K562 (cell line): Measurements from ENCODE around the gene ZNF451. TPM values are rescaled to one million over a fixed set of nuclear protein-coding genes. Genes with fewer than 3 reads are reported as not detected.

ENCODE experiments used
- BCOR ChIP-seq: fragments of 450-650 bp; IDR thresholded peaks from 2 replicates; pipeline ENCODE4 v1.6.1; 2016
- BRD4 ChIP-seq: fragments of 200-600 bp; sonication (generic); IDR thresholded peaks from 2 replicates; pipeline ENCODE4 v1.6.1; 2017; ENCODE audit warnings: inconsistent platforms
- CBFA2T3 ChIP-seq: fragments of 450-650 bp; IDR thresholded peaks from 2 replicates; pipeline ENCODE4 v1.6.1; 2017
- HDAC6 ChIP-seq: IDR thresholded peaks from 2 replicates; pipeline ENCODE4 v1.6.1; 2012; ENCODE audit warnings: low read depth, mild to moderate bottlenecking, control low read depth, inconsistent platforms, low read length, moderate library complexity
- HINFP ChIP-seq: fragments of 450-650 bp; conservative IDR thresholded peaks from 2 replicates; pipeline ENCODE4 v1.6.1; 2016; ENCODE audit warnings: missing genetic modification characterization, low read depth, mild to moderate bottlenecking, control low read depth, missing compliant biosample characterization
- MBD2 ChIP-seq: sonication (generic); IDR thresholded peaks from 2 replicates; pipeline ENCODE4 v1.6.1; 2016; ENCODE audit warnings: low read depth, borderline replicate concordance
- MIER1 ChIP-seq: fragments of 450-650 bp; IDR thresholded peaks from 2 replicates; pipeline ENCODE4 v1.6.1; 2016; ENCODE audit warnings: antibody characterized with exemption, mild to moderate bottlenecking, low read depth
- NONO ChIP-seq, 2 experiments: fragments of 200-400 bp in 1 of 2; fragments of 450-650 bp in 1 of 2; formaldehyde crosslinking in 1 of 2; IDR thresholded peaks; 2 replicates each; pipeline ENCODE4 v1.6.1; 2017; ENCODE audit warnings: low read depth in 2 of 2, mild to moderate bottlenecking in 2 of 2, moderate library complexity in 2 of 2, low read length in 1 of 2
- RAD51 ChIP-seq: fragments of 450-650 bp; IDR thresholded peaks from 2 replicates; pipeline ENCODE4 v1.7.1; 2016; ENCODE audit warnings: low read depth, mild to moderate bottlenecking, borderline replicate concordance
- SRF ChIP-seq, 2 experiments: fragments of 250-450, 450-650 bp in 1 of 2; sonication (Bioruptor Pico) in 1 of 2; sonication (generic) in 1 of 2; formaldehyde crosslinking; IDR thresholded peaks; 2 replicates each; pipeline versions ENCODE4 v1.5.0 to v1.5.1; 2020 to 2022; ENCODE audit warnings: mild to moderate bottlenecking in 1 of 2, missing genetic modification reagents in 1 of 2
- STAT5B ChIP-seq: fragments of 250-450 bp; sonication (Bioruptor Pico); IDR thresholded peaks from 2 replicates; pipeline ENCODE4 v1.8.0; 2021; ENCODE audit warnings: mild to moderate bottlenecking, inconsistent platforms
- TOE1 ChIP-seq, 2 experiments: fragments of 450-650 bp in 1 of 2; sonication (generic) in 1 of 2; formaldehyde crosslinking in 1 of 2; IDR thresholded peaks; 2 replicates each; pipeline versions ENCODE4 v1.7.1 to v1.8.0; 2016 to 2022; ENCODE audit warnings: borderline replicate concordance in 2 of 2, mild to moderate bottlenecking in 2 of 2, antibody characterized with exemption in 1 of 2, inconsistent platforms in 1 of 2, low read depth in 1 of 2, missing genetic modification reagents in 1 of 2, moderate library complexity in 1 of 2
- ZNF324 ChIP-seq: fragments of 250-450 bp; sonication (Bioruptor Pico); IDR thresholded peaks from 2 replicates; pipeline ENCODE4 v1.4.0; 2020; ENCODE audit warnings: mild to moderate bottlenecking
- ZNF75A ChIP-seq: fragments of 450-650 bp; formaldehyde crosslinking; IDR thresholded peaks from 2 replicates; pipeline ENCODE4 v1.4.0; 2020; ENCODE audit warnings: mild to moderate bottlenecking
- ZSCAN32 ChIP-seq: fragments of 450-650 bp; formaldehyde crosslinking; IDR thresholded peaks from 2 replicates; pipeline ENCODE4 v1.4.0; 2020; ENCODE audit warnings: mild to moderate bottlenecking, moderate library complexity
- polyA plus RNA-seq, 8 experiments: library from polyadenylated mRNA; depleted of rRNA in 4 of 8; stranded (reverse) in 5 of 8; unstranded in 3 of 8; fragments of >200 nt; fragmentation: Nextera tagmentation in 2 of 8; fragmentation: Illumina TruSeq in 1 of 8; extraction: Ambion mirVana in 2 of 8; extraction: Trizol in 1 of 8; gene quantifications; 2 replicates each; pipeline versions ENCODE4 v1.2.1 to v1.2.3, GENCODE V29; 2011 to 2014; ENCODE audit warnings: inconsistent platforms in 1 of 8, missing spikeins in 1 of 8
- total RNA-seq, 7 experiments: library from RNA; depleted of rRNA in 6 of 7; stranded (reverse); fragments of >200 nt in 6 of 7; fragmentation: Illumina TruSeq in 2 of 7; extraction: Trizol in 2 of 7; gene quantifications; 2 replicates each; pipeline versions ENCODE4 v1.2.1 to v1.2.3, GENCODE V29; 2011 to 2021; ENCODE audit warnings: low replicate concordance in 1 of 7
- TF ChIP-seq, protein P1 (sequence below): fragments of 250-450 bp; sonication (Bioruptor Pico); IDR thresholded peaks from 2 replicates; pipeline ENCODE4 v1.8.0; 2022; ENCODE audit warnings: moderate library complexity, mild to moderate bottlenecking, inconsistent platforms
- TF ChIP-seq, protein P2 (sequence below): sonication (generic); formaldehyde crosslinking; IDR thresholded peaks from 2 replicates; pipeline ENCODE4 v1.8.0; 2023; ENCODE audit warnings: mild to moderate bottlenecking, missing genetic modification reagents
- TF ChIP-seq, protein P3 (sequence below): fragments of 450-650 bp; IDR thresholded peaks from 2 replicates; pipeline ENCODE4 v1.6.1; 2018; ENCODE audit not compliant: partially characterized antibody

ZNF451 gene
- total and polyA plus RNA-seq, 9 of the 15 experiments (the other 6 are each of a cell fraction or from before 2014, with no cell fraction given): 16.1 to 74.3 (median 38.3) TPM

- TF ChIP-seq STAT5B: no peak
- TF ChIP-seq CBFA2T3: peak; percentile 98
- no peak for TF ChIP-seq HDAC6
- TF ChIP-seq ZSCAN32 (CRISPR knock-in tag): no peak
- TF ChIP-seq TOE1 (IDR thresholded peaks at IDR 0.05; ENCODE audit: borderline replicate concordance): peak; percentile 41; the same call in 1 of the 2 replicates
- TF ChIP-seq TOE1 (CRISPR knock-in tag; IDR thresholded peaks at IDR 0.05; ENCODE audit: borderline replicate concordance, low read depth): no peak
- peak; percentile 88 for TF ChIP-seq MBD2
- TF ChIP-seq SRF (CRISPR knock-in tag; IDR thresholded peaks at IDR 0.05): peak in 1 of 2 experiments; percentile 78; a peak in 2 of 4 replicates
- peak; percentile 43; the same call in 1 of the 2 replicates for TF ChIP-seq RAD51
- no peak for TF ChIP-seq BRD4
- TF ChIP-seq NONO (IDR thresholded peaks at IDR 0.05; ENCODE audit: low read depth in 2 of 2, low read length in 1 of 2): no peak
- TF ChIP-seq ZNF75A: no peak
- TF ChIP-seq, protein P1, sequence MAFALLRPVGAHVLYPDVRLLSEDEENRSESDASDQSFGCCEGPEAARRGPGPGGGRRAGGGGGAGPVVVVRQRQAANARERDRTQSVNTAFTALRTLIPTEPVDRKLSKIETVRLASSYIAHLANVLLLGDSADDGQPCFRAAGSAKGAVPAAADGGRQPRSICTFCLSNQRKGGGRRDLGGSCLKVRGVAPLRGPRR (CRISPR knock-in tag): no peak
- no peak for TF ChIP-seq ZNF324 (CRISPR knock-in tag)
- no peak for TF ChIP-seq MIER1
- TF ChIP-seq, protein P2, sequence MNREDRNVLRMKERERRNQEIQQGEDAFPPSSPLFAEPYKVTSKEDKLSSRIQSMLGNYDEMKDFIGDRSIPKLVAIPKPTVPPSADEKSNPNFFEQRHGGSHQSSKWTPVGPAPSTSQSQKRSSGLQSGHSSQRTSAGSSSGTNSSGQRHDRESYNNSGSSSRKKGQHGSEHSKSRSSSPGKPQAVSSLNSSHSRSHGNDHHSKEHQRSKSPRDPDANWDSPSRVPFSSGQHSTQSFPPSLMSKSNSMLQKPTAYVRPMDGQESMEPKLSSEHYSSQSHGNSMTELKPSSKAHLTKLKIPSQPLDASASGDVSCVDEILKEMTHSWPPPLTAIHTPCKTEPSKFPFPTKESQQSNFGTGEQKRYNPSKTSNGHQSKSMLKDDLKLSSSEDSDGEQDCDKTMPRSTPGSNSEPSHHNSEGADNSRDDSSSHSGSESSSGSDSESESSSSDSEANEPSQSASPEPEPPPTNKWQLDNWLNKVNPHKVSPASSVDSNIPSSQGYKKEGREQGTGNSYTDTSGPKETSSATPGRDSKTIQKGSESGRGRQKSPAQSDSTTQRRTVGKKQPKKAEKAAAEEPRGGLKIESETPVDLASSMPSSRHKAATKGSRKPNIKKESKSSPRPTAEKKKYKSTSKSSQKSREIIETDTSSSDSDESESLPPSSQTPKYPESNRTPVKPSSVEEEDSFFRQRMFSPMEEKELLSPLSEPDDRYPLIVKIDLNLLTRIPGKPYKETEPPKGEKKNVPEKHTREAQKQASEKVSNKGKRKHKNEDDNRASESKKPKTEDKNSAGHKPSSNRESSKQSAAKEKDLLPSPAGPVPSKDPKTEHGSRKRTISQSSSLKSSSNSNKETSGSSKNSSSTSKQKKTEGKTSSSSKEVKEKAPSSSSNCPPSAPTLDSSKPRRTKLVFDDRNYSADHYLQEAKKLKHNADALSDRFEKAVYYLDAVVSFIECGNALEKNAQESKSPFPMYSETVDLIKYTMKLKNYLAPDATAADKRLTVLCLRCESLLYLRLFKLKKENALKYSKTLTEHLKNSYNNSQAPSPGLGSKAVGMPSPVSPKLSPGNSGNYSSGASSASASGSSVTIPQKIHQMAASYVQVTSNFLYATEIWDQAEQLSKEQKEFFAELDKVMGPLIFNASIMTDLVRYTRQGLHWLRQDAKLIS (CRISPR knock-in tag): 0 out of 2 replicates have a peak, but pooled peaks have one; percentile 50
- TF ChIP-seq, protein P3, sequence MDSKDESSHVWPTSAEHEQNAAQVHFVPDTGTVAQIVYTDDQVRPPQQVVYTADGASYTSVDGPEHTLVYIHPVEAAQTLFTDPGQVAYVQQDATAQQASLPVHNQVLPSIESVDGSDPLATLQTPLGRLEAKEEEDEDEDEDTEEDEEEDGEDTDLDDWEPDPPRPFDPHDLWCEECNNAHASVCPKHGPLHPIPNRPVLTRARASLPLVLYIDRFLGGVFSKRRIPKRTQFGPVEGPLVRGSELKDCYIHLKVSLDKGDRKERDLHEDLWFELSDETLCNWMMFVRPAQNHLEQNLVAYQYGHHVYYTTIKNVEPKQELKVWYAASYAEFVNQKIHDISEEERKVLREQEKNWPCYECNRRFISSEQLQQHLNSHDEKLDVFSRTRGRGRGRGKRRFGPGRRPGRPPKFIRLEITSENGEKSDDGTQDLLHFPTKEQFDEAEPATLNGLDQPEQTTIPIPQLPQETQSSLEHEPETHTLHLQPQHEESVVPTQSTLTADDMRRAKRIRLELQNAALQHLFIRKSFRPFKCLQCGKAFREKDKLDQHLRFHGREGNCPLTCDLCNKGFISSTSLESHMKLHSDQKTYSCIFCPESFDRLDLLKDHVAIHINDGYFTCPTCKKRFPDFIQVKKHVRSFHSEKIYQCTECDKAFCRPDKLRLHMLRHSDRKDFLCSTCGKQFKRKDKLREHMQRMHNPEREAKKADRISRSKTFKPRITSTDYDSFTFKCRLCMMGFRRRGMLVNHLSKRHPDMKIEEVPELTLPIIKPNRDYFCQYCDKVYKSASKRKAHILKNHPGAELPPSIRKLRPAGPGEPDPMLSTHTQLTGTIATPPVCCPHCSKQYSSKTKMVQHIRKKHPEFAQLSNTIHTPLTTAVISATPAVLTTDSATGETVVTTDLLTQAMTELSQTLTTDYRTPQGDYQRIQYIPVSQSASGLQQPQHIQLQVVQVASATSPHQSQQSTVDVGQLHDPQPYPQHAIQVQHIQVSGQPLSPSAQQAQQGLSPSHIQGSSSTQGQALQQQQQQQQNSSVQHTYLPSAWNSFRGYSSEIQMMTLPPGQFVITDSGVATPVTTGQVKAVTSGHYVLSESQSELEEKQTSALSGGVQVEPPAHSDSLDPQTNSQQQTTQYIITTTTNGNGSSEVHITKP: no peak
- no peak for TF ChIP-seq HINFP (tag)
- TF ChIP-seq BCOR: peak; percentile 77
These were observed at the start of gene ZNF451 (continued) for GRCh38 chr6:57089687-57090457.
